Subcutaneous adipose tissue (tissue), 4 donors: ENCODE results near the gene BZW2. TPM values are rescaled to one million over a fixed set of nuclear protein-coding genes. Genes with fewer than 3 reads are reported as not detected.

Experiments
- total RNA-seq, 4 donors: library from RNA; depleted of rRNA; stranded (reverse); fragments of >200 nt; gene quantifications; one replicate each; pipeline ENCODE4 v1.1.0, GENCODE V29; 2016
- TF ChIP-seq, protein P1 (sequence below): fragments of 450-650 bp; IDR thresholded peaks from one replicate; pipeline ENCODE4 v1.5.1; 2016; ENCODE audit warnings: low read depth, mild to moderate bottlenecking, control low read depth, antibody characterized with exemption, moderate library complexity

Gene BZW2
- total RNA-seq, 4 donors from 2014 or later: 39.0 to 94.6 (median 46.1) TPM

- TF ChIP-seq, protein P1, sequence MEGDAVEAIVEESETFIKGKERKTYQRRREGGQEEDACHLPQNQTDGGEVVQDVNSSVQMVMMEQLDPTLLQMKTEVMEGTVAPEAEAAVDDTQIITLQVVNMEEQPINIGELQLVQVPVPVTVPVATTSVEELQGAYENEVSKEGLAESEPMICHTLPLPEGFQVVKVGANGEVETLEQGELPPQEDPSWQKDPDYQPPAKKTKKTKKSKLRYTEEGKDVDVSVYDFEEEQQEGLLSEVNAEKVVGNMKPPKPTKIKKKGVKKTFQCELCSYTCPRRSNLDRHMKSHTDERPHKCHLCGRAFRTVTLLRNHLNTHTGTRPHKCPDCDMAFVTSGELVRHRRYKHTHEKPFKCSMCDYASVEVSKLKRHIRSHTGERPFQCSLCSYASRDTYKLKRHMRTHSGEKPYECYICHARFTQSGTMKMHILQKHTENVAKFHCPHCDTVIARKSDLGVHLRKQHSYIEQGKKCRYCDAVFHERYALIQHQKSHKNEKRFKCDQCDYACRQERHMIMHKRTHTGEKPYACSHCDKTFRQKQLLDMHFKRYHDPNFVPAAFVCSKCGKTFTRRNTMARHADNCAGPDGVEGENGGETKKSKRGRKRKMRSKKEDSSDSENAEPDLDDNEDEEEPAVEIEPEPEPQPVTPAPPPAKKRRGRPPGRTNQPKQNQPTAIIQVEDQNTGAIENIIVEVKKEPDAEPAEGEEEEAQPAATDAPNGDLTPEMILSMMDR: no peak
Observed at GRCh38 chr7:16754856-16755317, 108.9 kb downstream of the BZW2 start.

DNA sequence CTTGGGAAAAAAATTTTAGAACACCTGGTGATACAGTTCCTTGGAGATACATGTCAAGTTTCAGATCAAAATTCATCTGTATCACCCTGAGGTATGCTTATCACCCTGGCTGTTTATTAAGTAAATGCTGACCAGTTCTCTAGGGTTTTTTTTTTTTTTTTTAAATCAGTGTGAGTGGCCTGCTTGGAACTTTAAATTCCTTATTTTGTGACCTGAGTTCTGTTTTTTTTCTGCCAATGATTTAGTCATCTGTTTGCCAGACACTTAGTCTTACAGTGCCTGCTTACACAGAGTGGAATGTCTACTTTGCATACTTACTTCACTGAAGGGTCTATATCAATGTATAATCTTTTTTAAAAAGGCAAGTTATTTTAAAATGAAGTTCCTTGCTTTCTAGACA lies 109.4 kb downstream of the BZW2 start:
- TF ChIP-seq, protein P1: no peak

Other genes with a start within 250 kb of the BZW2 start
- 1 to 10 TPM in 3 of 4 donors, under 1 TPM in 1; 0.68 to 3.1 (median 2.0) TPM for gene CRPPA, start 224.6 kb upstream of the BZW2 start, total RNA-seq
- not detected for gene SOSTDC1, start 180.4 kb upstream of the BZW2 start, total RNA-seq
- gene LRRC72, start 119.4 kb upstream of the BZW2 start, total RNA-seq: not detected
- 10 to 100 TPM; 19.2 to 24.9 (median 21.1) TPM for gene ANKMY2, start 427 bp upstream of the BZW2 start, total RNA-seq
- gene TSPAN13, start 107.6 kb downstream of the BZW2 start, total RNA-seq: 10 to 100 TPM in 3 of 4 donors, 1 to 10 TPM in 1; 9.9 to 68.9 (median 39.5) TPM
- not detected for gene AGR2, start 158.8 kb downstream of the BZW2 start, total RNA-seq
- gene AGR3, start 235.8 kb downstream of the BZW2 start, total RNA-seq: not detected